Kidney glomerular epithelial cell (primary cell): ENCODE data around the gene TANGO2.

Experiments
- DNase-seq: peaks from one replicate; lab custom pipeline; 2025; lab: John Stamatoyannopoulos, UW

Gene TANGO2

GRCh38 chr22:20087319-20088262 is 66.7 kb downstream of the TANGO2 start:
- DNase-seq: no peak

- DNase-seq: no peak
These were observed 67.3 kb downstream of the TANGO2 start for GRCh38 chr22:20088263-20088648.

- DNase-seq: no peak
These were observed 68.5 kb downstream of the TANGO2 start for GRCh38 chr22:20089226-20089976.

- no peak for DNase-seq
These were observed 69.2 kb downstream of the TANGO2 start for GRCh38 chr22:20089977-20090729.

- DNase-seq: no peak
These were observed 69.9 kb downstream of the TANGO2 start for GRCh38 chr22:20090730-20091240.

- no peak for DNase-seq
These were observed 71.0 kb downstream of the TANGO2 start for GRCh38 chr22:20091690-20092476.

- no peak for DNase-seq
These were observed 71.6 kb downstream of the TANGO2 start for GRCh38 chr22:20092477-20092854.

- no peak for DNase-seq
These were observed 72.7 kb downstream of the TANGO2 start for GRCh38 chr22:20093418-20094196.

DNA sequence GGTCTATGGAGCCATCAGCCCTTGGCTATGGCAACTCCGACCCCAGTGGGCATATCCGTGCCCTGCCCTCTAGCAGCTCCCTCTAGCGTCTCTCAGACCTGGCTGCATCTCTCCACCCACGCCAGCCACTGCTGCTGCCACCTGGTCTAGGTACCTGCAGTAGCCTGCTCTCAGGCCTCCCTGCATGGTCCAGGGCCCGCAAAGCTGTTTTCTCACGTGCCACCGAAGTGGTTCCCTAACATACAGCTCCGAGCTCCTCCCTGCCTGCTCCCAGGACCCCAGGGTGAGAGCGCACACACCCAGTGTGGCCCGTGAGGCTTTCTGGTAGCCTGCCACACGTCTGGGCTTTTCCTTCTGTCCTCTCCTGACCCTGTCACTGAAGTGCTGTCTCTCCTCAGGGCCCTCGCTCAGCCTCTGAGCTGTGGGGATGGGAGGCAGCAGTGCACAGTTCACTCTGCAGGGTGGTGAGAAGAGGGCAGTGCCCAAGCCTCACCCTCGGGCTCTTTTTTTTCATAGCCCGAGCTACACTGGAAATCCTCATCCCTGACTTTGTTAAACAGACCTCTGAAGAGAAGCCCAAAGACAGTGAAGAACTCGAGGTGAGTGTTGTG is 73.4 kb downstream of the TANGO2 start:
- DNase-seq: no peak

DNA sequence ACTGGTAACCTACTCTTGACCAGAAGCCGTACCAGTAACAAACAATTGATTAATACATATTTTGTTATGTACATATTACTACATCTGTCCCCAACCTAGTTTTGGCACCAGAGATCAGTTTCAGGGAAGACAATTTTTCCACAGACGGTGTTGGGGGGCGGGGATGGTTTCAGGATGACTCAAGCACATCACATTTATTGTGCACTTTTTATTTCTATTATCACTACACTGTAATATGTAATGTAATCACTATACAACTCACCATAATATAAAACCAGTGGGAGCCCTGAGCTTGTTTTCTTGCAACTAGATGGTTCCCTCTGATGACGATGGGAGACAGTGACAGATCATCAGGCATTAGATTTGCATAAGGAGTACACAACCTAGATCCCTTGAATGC is 74.6 kb downstream of the TANGO2 start:
- no peak for DNase-seq

DNA sequence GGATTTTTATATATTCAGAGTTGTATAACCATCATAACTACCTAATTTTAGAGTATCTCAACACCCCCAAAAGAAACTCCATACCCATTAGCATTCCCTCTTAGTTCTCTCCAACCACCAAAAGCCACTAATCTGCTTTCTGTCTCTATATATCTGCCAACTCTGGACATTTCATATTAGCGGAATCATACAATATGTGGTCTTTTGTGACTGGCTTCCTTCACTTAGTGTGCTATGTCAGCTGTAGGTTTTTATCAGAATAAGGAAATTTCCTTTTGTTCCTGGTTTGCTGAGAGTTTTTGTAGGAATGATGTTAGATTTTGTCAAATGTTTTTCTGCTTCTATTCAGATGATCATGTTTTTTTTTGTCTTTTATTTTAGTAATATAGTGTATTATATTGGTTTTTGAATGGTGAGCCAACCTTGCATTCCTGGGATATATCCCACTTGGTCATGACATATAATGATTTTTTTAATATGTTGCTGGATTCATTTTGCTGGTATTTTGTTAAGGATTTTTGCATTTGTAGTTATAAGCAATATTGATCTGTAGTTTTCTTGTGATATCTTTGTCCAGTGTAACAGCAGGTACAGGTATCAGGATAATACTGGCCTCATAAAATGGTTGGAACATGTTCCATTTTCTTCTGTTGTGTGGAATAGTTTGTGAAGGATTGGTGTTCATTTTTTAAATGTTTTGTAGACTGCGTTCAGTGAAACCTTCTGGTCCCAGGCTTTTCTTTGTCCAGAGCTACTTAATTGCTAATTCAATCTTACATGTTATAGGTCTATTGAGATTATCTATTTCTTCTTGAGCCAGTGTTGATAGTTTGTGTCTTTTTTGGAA is 75.9 kb downstream of the TANGO2 start:
- no peak for DNase-seq

DNA sequence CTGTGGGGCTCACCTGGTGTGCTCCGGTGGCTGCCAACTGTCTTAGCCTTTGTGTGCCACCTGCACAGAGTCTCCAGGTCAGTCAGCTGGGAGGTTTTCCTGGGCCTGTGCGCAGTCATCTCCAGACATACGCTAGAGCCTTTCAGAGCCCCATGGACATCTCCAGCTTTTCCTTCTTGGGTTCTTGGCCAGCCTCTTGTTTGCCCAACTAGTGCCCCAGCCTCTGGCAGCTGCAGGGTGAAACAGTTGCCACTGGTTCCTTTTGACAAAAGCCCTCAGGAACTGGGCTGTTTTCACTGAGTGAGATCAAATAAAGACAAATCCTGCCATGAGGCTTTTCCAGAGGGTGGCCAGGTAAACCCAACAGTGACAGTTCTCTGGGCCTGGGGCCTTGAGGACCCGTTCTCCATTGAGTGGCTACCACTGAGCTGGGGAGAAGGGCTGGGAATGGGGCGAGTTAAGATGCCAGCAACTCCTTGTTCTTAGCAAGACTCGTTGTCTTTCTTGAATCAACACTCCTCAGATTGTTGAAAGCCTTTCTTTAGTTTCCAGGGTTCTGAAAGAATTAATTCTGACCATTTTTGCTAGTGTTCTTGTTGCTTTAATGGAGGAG is 78.3 kb downstream of the TANGO2 start:
- no peak for DNase-seq

- DNase-seq: no peak
These were observed 80.7 kb downstream of the TANGO2 start for GRCh38 chr22:20101638-20102037.

GRCh38 chr22:20102203-20102780 is 81.4 kb downstream of the TANGO2 start:
- no peak for DNase-seq

DNA sequence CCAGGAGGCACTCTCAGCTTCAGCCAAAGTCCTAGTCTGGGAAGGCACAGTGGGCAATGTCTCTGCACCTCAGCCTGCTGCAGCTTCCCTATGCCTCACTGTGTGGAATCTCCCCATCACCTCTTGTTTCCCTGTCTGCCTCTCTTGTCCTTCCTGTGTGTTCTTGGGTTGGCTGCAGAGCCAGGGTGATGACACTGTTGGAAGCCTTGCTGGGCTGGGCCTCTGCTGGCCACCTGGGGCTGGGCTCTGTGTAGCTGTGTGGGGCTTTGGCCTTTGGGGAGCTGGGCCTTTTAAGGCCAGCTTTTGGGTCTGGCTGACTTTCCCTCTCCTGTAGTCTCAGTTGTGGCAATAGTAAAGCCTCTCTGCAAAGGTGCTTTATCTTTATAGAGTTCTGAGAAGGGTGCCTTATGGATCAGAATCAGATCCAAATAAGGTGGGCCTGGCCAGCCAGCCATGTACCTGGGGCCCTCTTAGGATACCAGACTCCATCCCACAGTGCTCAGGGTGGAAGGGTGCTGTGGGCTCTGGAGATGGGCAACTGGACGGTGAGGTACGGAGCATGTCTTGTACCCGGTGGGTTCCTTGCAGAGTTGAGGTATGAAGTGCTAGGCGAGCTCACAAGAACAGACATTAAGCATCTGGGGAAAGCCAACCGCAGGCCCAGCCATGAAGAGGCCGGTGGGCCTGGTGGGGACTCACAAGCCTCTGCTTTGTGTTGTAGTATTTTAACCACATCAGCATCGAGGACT is 84.7 kb downstream of the TANGO2 start:
- no peak for DNase-seq

DNA sequence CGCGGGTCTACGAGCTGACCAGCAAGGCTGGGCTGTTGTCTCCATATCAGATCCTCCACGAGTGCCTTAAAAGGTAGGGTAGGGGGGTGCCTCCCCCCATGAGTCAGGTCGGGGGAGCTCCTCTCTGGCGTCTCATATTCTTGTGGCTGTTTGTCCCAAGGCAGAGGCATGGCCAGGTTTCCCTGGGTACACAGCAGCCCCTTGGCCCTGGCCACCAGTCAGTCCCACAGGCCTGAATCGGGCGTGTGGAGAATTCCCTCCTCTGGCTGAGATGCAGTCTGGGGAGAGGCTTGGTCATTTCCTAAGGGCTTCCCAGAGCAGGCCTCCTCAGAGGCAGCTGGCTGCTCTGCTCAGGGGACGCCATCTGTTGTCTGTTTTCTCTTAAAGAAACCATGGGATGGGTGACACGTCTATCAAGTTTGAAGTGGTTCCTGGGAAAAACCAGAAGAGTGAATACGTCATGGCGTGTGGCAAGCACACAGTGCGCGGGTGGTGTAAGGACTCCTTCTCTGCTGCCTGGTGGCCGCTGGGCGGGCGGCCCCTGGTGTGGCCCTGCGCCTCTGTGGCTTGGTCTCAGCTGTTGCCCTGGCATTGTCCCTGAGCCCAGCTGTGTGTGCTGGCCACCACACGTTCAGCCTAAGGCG is 85.4 kb downstream of the TANGO2 start:
- DNase-seq: no peak

- DNase-seq: no peak
These were observed 85.9 kb downstream of the TANGO2 start for GRCh38 chr22:20106849-20107237.
